ENCODE data around the gene DSN1.

DSN1 gene

DNA sequence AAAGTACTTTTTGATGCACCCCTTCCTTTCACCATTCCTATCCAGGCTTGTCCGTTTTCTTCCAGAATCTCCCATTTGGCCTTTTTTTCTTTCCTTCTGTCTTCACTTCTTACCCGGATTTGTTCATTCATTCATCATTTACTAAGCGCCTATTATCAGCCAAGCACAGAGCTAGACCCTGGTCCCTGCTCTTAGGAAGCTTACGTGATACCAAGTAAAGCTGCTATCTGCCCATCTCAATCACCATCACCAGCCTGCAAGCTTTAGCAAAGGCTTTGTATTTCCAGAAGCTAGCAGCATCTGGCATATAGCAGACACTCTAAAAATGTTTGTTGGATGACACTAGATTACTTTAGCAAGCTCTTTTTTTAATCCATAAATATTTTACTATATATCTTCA, 32.5 kb downstream of the DSN1 start:
- H2AFZ ChIP-seq (ENCODE audit: low read length) = no peak overlapping the region
- H3K9ac ChIP-seq (ENCODE audit: low read length) = no peak overlapping the region
- no peaks in the 10 kb centered on the region for H3K79me2 ChIP-seq (ENCODE audit: insufficient read depth, low read length)
- H3K4me2 ChIP-seq (ENCODE audit: low read length) = no peak overlapping the region
- no peaks in the 10 kb centered on the region for H3K9me2 ChIP-seq (ENCODE audit: low read depth, low read length)
- H3K27me3 ChIP-seq (ENCODE audit: insufficient read depth, low read length) = no peaks in the 10 kb centered on the region
- H3K27ac ChIP-seq (ENCODE audit: low read depth, low read length, poor library complexity, severe bottlenecking) = no peak overlapping the region
- no peaks in the 10 kb centered on the region for H3K9me3 ChIP-seq (ENCODE audit: low read length)
- H3K4me3 ChIP-seq (ENCODE audit: low read depth, low read length, poor library complexity, severe bottlenecking) = no peak overlapping the region
- no peaks in the 10 kb centered on the region for H4K20me1 ChIP-seq (ENCODE audit: insufficient read depth, low read length)
- TF ChIP-seq, protein P1, sequence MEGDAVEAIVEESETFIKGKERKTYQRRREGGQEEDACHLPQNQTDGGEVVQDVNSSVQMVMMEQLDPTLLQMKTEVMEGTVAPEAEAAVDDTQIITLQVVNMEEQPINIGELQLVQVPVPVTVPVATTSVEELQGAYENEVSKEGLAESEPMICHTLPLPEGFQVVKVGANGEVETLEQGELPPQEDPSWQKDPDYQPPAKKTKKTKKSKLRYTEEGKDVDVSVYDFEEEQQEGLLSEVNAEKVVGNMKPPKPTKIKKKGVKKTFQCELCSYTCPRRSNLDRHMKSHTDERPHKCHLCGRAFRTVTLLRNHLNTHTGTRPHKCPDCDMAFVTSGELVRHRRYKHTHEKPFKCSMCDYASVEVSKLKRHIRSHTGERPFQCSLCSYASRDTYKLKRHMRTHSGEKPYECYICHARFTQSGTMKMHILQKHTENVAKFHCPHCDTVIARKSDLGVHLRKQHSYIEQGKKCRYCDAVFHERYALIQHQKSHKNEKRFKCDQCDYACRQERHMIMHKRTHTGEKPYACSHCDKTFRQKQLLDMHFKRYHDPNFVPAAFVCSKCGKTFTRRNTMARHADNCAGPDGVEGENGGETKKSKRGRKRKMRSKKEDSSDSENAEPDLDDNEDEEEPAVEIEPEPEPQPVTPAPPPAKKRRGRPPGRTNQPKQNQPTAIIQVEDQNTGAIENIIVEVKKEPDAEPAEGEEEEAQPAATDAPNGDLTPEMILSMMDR (IDR thresholded peaks at IDR 0.05; ENCODE audit: low read length) = no peak
- no peak for TF ChIP-seq EZH2 (IDR thresholded peaks at IDR 0.05; ENCODE audit: borderline replicate concordance, low read length)
- no peaks in the 10 kb centered on the region for H3F3A ChIP-seq (ENCODE audit: insufficient read depth, low read length)
- no peaks in the 10 kb centered on the region for H3K36me3 ChIP-seq (ENCODE audit: insufficient read depth, low read length)
- H3K4me1 ChIP-seq (ENCODE audit: insufficient read depth, low read length, severe bottlenecking) = peaks cover 12% of the 10 kb centered on the region

DNA sequence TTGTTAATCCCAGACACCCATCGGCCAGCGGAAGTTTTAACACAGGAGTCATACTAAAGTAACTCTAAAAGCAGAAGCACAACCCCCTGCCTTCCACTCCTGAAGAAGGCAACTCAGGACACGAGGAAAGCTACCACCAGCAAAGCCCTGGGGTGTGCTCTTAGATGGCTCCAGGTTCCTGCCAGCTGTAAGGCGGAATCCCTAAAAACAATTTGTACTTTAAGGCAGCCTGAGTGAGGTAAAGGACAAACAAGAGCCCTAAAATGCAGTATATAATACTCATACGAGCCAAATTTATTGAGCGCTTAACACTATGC, 36.4 kb downstream of the DSN1 start:
- Histone ChIP-seq H3K79me2 (ENCODE audit: insufficient read depth, low read length) (no peaks in the 10 kb centered on the region), H3K4me3 (ENCODE audit: low read depth, low read length, poor library complexity, severe bottlenecking) (no peak overlapping the region), H3K36me3 (ENCODE audit: insufficient read depth, low read length) (no peaks in the 10 kb centered on the region), H3K4me1 (ENCODE audit: insufficient read depth, low read length, severe bottlenecking) (no peaks in the 10 kb centered on the region), H2AFZ (ENCODE audit: low read length) (no peak overlapping the region), H3F3A (ENCODE audit: insufficient read depth, low read length) (no peaks in the 10 kb centered on the region), H3K9ac (ENCODE audit: low read length) (no peak overlapping the region), H3K9me2 (ENCODE audit: low read depth, low read length) (no peaks in the 10 kb centered on the region), H4K20me1 (ENCODE audit: insufficient read depth, low read length) (no peaks in the 10 kb centered on the region), H3K4me2 (ENCODE audit: low read length) (no peak overlapping the region), H3K9me3 (ENCODE audit: low read length) (no peaks in the 10 kb centered on the region), H3K27me3 (ENCODE audit: insufficient read depth, low read length) (no peaks in the 10 kb centered on the region), H3K27ac (ENCODE audit: low read depth, low read length, poor library complexity, severe bottlenecking) (no peak overlapping the region)
- TF ChIP-seq, protein P1 (IDR thresholded peaks at IDR 0.05; ENCODE audit: low read length) = no peak
- TF ChIP-seq EZH2 (IDR thresholded peaks at IDR 0.05; ENCODE audit: borderline replicate concordance, low read length) = no peak

DNA sequence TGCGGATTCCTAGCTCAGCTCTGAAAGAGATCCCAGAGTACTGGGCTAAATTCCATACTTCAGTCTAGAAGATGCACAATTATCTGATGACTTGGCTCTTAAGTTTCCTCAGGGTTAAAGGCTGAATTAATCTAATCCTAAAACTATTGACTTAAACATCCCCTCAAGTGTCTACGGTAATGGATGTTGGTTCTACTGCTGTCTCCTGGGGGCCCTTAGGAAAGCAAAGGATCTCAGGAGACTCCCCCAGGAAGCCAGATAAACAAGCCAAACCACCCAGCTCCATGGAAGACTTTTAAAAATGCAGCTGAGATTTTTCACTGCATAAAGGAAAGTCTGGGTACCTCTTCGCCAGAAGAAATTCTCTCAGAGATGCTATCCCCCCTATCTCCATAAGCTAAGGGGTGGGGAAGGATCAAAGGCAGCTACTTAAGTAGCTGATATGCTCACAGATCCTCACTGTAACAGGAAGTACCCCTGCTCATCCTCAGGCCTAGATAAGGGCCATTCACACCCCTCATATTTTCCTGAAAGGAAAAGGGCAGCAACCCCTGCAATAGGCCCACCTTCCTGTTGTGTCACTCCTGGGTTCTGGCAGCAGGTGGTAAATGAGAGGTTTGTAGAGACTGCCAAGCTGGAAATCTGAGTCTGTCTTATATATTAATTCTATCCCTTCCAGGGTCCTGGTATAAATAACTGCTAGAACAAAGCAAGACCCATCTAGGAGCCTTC, 36.9 kb downstream of the DSN1 start:
- no peak overlapping the region for H3K27ac ChIP-seq (ENCODE audit: low read depth, low read length, poor library complexity, severe bottlenecking)
- H3K9me3 ChIP-seq (ENCODE audit: low read length) = no peaks in the 10 kb centered on the region
- H3K79me2 ChIP-seq (ENCODE audit: insufficient read depth, low read length) = no peaks in the 10 kb centered on the region
- H3K9me2 ChIP-seq (ENCODE audit: low read depth, low read length) = no peaks in the 10 kb centered on the region
- H3K4me2 ChIP-seq (ENCODE audit: low read length) = no peak overlapping the region
- H2AFZ ChIP-seq (ENCODE audit: low read length) = no peak overlapping the region
- no peaks in the 10 kb centered on the region for H3F3A ChIP-seq (ENCODE audit: insufficient read depth, low read length)
- no peaks in the 10 kb centered on the region for H4K20me1 ChIP-seq (ENCODE audit: insufficient read depth, low read length)
- no peaks in the 10 kb centered on the region for H3K4me1 ChIP-seq (ENCODE audit: insufficient read depth, low read length, severe bottlenecking)
- no peak for TF ChIP-seq EZH2 (IDR thresholded peaks at IDR 0.05; ENCODE audit: borderline replicate concordance, low read length)
- TF ChIP-seq, protein P1 (IDR thresholded peaks at IDR 0.05; ENCODE audit: low read length) = no peak
- H3K27me3 ChIP-seq (ENCODE audit: insufficient read depth, low read length) = no peaks in the 10 kb centered on the region
- H3K9ac ChIP-seq (ENCODE audit: low read length) = no peak overlapping the region
- no peaks in the 10 kb centered on the region for H3K36me3 ChIP-seq (ENCODE audit: insufficient read depth, low read length)
- no peak overlapping the region for H3K4me3 ChIP-seq (ENCODE audit: low read depth, low read length, poor library complexity, severe bottlenecking)

Measured in OCI-LY1 (cell line).